WTC11 (cell line): ENCODE data around the gene FAN1. TPM values are rescaled to one million over a fixed set of nuclear protein-coding genes. Genes with fewer than 3 reads are reported as not detected.

Experiments
- ATAC-seq: fragments of 200-7000 bp; cut with Tn5 transposase; 2 replicates; pipeline ENCODE4 v1.10.0; 2021; ENCODE audit warnings: mild to moderate bottlenecking, moderate library complexity
- CTCF ChIA-PET: fragments of 300-600 bp; sonication (Branson Sonifier 250); formaldehyde crosslinking; loops from one replicate; lab custom pipeline; 2021; ENCODE audit warnings: antibody characterized with exemption; lab: Charles Lee
- POLR2A ChIA-PET: fragments of 350-600 bp; sonication (Branson Sonifier 250); formaldehyde crosslinking; loops from one replicate; lab custom pipeline; 2021; ENCODE audit warnings: antibody characterized with exemption; lab: Charles Lee
- DNase-seq: peaks from one replicate; pipeline ENCODE4 v3.0.0; 2021; ENCODE audit warnings: low spot score
- H3K27ac Mint-ChIP-seq: 2 replicates; pipeline ENCODE4 v1.8.0; 2021; ENCODE audit warnings: mixed read lengths
- H3K27me3 Mint-ChIP-seq: 2 replicates; pipeline ENCODE4 v1.8.0; 2021; ENCODE audit warnings: low read depth, mild to moderate bottlenecking, moderate library complexity, mixed read lengths
- H3K36me3 Mint-ChIP-seq: 2 replicates; pipeline ENCODE4 v1.8.0; 2021; ENCODE audit warnings: mixed read lengths
- H3K4me1 Mint-ChIP-seq: 2 replicates; pipeline ENCODE4 v1.8.0; 2022; ENCODE audit warnings: mixed read lengths
- H3K4me3 Mint-ChIP-seq: 2 replicates; pipeline ENCODE4 v1.8.0; 2021; ENCODE audit warnings: mild to moderate bottlenecking, moderate library complexity, mixed read lengths
- H3K9me3 Mint-ChIP-seq: 2 replicates; pipeline ENCODE4 v1.8.0; 2021; ENCODE audit warnings: mixed read lengths
- CREB1 ChIP-seq: sonication (generic); formaldehyde crosslinking; IDR thresholded peaks from 2 replicates; pipeline ENCODE4 v1.8.0; 2023; ENCODE audit warnings: mild to moderate bottlenecking, missing genetic modification reagents
- ELF4 ChIP-seq: sonication (generic); formaldehyde crosslinking; IDR thresholded peaks from 2 replicates; pipeline ENCODE4 v1.8.1; 2022; ENCODE audit warnings: low read depth, mild to moderate bottlenecking, moderate library complexity, missing genetic modification reagents
- GABPB1 ChIP-seq: sonication (generic); formaldehyde crosslinking; IDR thresholded peaks from 2 replicates; pipeline ENCODE4 v1.8.1; 2023; ENCODE audit warnings: mild to moderate bottlenecking, missing genetic modification reagents
- HMGA2 ChIP-seq: fragments of 250-450 bp; sonication (Bioruptor Pico); IDR thresholded peaks from 2 replicates; pipeline ENCODE4 v1.4.0; 2021; ENCODE audit warnings: mild to moderate bottlenecking, moderate library complexity
- KAT7 ChIP-seq: sonication (generic); formaldehyde crosslinking; IDR thresholded peaks from 2 replicates; pipeline ENCODE4 v1.8.1; 2023; ENCODE audit warnings: missing genetic modification reagents, mild to moderate bottlenecking, borderline replicate concordance
- MAX ChIP-seq: sonication (generic); formaldehyde crosslinking; IDR thresholded peaks from 2 replicates; pipeline ENCODE4 v1.8.0; 2022; ENCODE audit warnings: mild to moderate bottlenecking, missing genetic modification reagents
- USF1 ChIP-seq: sonication (generic); formaldehyde crosslinking; IDR thresholded peaks from 2 replicates; pipeline ENCODE4 v1.8.0; 2022; ENCODE audit warnings: mild to moderate bottlenecking, missing genetic modification reagents
- ZNF232 ChIP-seq: sonication (generic); formaldehyde crosslinking; IDR thresholded peaks from 2 replicates; pipeline ENCODE4 v1.8.0; 2022; ENCODE audit warnings: mild to moderate bottlenecking, missing genetic modification reagents
- ZNF396 ChIP-seq: fragments of 250-450 bp; sonication (Bioruptor Pico); IDR thresholded peaks from 2 replicates; pipeline ENCODE4 v1.8.0; 2021; ENCODE audit warnings: mild to moderate bottlenecking, moderate library complexity, borderline replicate concordance
- ZNF423 ChIP-seq: fragments of 250-450 bp; sonication (Bioruptor Pico); IDR thresholded peaks from 2 replicates; pipeline ENCODE4 v2.1.2; 2022; ENCODE audit warnings: mild to moderate bottlenecking, moderate library complexity
- ZNF671 ChIP-seq: fragments of 250-450 bp; sonication (Bioruptor Pico); IDR thresholded peaks from 2 replicates; pipeline ENCODE4 v1.8.0; 2021; ENCODE audit warnings: mild to moderate bottlenecking
- total RNA-seq: library from RNA; stranded (reverse); gene quantifications from 3 replicates; pipeline ENCODE4 v1.2.3, GENCODE V29; 2021
- TF ChIP-seq, protein P1 (sequence below): sonication (generic); formaldehyde crosslinking; IDR thresholded peaks from 2 replicates; pipeline ENCODE4 v1.8.0; 2023; ENCODE audit warnings: missing genetic modification reagents, mild to moderate bottlenecking, borderline replicate concordance
- TF ChIP-seq, protein P2 (sequence below): sonication (generic); formaldehyde crosslinking; conservative IDR thresholded peaks from 2 replicates; pipeline ENCODE4 v1.8.1; 2023; ENCODE audit warnings: mild to moderate bottlenecking, low read depth, missing genetic modification reagents, moderate library complexity
- TF ChIP-seq, protein P3 (sequence below): sonication (generic); formaldehyde crosslinking; IDR thresholded peaks from 2 replicates; pipeline ENCODE4 v1.8.1; 2022; ENCODE audit warnings: mild to moderate bottlenecking, missing genetic modification reagents, moderate library complexity, borderline replicate concordance
- TF ChIP-seq, protein P4 (sequence below): sonication (generic); formaldehyde crosslinking; IDR thresholded peaks from 2 replicates; pipeline ENCODE4 v1.8.1; 2023; ENCODE audit warnings: mild to moderate bottlenecking, missing genetic modification reagents, moderate library complexity
- TF ChIP-seq, protein P5 (sequence below): sonication (generic); formaldehyde crosslinking; IDR thresholded peaks from 2 replicates; pipeline ENCODE4 v1.8.1; 2022; ENCODE audit warnings: missing genetic modification reagents, borderline replicate concordance

Gene FAN1
- total RNA-seq, 1 experiment from 2014 or later: 22.8 TPM

GRCh38 chr15:30990446-30991254 is 86.9 kb downstream of the FAN1 start:
- Mint-ChIP-seq H3K27ac (peak overlapping the region; percentile 94), H3K4me3 (peak overlapping the region; percentile 92), H3K36me3 (peaks cover 2% of the 10 kb centered on the region; the same call in 1 of the 2 replicates), H3K4me1 (peaks cover 24% of the 10 kb centered on the region), H3K27me3 (no peaks in the 10 kb centered on the region), H3K9me3 (peaks cover 6% of the 10 kb centered on the region)
- ChIA-PET CTCF (interaction anchor here (0.6 to 1.7 kb wide), 5 partner anchors 8 to 202 kb away, joined by 3 to 13 read pairs (median 4); no protein-coding TSS in a partner anchor), POLR2A (interaction anchor here (0.7 kb wide), 1 partner anchor 24 kb away, joined by 3 read pairs; no protein-coding TSS in a partner anchor)
- TF ChIP-seq ZNF671 (CRISPR knock-in tag): no peak
- no peak for TF ChIP-seq CREB1 (CRISPR knock-in tag)
- TF ChIP-seq, protein P1, sequence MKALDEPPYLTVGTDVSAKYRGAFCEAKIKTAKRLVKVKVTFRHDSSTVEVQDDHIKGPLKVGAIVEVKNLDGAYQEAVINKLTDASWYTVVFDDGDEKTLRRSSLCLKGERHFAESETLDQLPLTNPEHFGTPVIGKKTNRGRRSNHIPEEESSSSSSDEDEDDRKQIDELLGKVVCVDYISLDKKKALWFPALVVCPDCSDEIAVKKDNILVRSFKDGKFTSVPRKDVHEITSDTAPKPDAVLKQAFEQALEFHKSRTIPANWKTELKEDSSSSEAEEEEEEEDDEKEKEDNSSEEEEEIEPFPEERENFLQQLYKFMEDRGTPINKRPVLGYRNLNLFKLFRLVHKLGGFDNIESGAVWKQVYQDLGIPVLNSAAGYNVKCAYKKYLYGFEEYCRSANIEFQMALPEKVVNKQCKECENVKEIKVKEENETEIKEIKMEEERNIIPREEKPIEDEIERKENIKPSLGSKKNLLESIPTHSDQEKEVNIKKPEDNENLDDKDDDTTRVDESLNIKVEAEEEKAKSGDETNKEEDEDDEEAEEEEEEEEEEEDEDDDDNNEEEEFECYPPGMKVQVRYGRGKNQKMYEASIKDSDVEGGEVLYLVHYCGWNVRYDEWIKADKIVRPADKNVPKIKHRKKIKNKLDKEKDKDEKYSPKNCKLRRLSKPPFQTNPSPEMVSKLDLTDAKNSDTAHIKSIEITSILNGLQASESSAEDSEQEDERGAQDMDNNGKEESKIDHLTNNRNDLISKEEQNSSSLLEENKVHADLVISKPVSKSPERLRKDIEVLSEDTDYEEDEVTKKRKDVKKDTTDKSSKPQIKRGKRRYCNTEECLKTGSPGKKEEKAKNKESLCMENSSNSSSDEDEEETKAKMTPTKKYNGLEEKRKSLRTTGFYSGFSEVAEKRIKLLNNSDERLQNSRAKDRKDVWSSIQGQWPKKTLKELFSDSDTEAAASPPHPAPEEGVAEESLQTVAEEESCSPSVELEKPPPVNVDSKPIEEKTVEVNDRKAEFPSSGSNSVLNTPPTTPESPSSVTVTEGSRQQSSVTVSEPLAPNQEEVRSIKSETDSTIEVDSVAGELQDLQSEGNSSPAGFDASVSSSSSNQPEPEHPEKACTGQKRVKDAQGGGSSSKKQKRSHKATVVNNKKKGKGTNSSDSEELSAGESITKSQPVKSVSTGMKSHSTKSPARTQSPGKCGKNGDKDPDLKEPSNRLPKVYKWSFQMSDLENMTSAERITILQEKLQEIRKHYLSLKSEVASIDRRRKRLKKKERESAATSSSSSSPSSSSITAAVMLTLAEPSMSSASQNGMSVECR (CRISPR knock-in tag): no peak
- no peak for TF ChIP-seq GABPB1 (CRISPR knock-in tag)
- TF ChIP-seq ELF4: no peak
- TF ChIP-seq MAX: no peak
- TF ChIP-seq, protein P2, sequence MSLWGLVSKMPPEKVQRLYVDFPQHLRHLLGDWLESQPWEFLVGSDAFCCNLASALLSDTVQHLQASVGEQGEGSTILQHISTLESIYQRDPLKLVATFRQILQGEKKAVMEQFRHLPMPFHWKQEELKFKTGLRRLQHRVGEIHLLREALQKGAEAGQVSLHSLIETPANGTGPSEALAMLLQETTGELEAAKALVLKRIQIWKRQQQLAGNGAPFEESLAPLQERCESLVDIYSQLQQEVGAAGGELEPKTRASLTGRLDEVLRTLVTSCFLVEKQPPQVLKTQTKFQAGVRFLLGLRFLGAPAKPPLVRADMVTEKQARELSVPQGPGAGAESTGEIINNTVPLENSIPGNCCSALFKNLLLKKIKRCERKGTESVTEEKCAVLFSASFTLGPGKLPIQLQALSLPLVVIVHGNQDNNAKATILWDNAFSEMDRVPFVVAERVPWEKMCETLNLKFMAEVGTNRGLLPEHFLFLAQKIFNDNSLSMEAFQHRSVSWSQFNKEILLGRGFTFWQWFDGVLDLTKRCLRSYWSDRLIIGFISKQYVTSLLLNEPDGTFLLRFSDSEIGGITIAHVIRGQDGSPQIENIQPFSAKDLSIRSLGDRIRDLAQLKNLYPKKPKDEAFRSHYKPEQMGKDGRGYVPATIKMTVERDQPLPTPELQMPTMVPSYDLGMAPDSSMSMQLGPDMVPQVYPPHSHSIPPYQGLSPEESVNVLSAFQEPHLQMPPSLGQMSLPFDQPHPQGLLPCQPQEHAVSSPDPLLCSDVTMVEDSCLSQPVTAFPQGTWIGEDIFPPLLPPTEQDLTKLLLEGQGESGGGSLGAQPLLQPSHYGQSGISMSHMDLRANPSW (CRISPR knock-in tag): no peak
- TF ChIP-seq HMGA2 (CRISPR knock-in tag): no peak
- no peak for TF ChIP-seq USF1 (CRISPR knock-in tag)
- TF ChIP-seq ZNF396 (CRISPR knock-in tag): no peak
- peak; percentile 4; the same call in 1 of the 2 replicates for ATAC-seq
- DNase-seq: no peak

DNA sequence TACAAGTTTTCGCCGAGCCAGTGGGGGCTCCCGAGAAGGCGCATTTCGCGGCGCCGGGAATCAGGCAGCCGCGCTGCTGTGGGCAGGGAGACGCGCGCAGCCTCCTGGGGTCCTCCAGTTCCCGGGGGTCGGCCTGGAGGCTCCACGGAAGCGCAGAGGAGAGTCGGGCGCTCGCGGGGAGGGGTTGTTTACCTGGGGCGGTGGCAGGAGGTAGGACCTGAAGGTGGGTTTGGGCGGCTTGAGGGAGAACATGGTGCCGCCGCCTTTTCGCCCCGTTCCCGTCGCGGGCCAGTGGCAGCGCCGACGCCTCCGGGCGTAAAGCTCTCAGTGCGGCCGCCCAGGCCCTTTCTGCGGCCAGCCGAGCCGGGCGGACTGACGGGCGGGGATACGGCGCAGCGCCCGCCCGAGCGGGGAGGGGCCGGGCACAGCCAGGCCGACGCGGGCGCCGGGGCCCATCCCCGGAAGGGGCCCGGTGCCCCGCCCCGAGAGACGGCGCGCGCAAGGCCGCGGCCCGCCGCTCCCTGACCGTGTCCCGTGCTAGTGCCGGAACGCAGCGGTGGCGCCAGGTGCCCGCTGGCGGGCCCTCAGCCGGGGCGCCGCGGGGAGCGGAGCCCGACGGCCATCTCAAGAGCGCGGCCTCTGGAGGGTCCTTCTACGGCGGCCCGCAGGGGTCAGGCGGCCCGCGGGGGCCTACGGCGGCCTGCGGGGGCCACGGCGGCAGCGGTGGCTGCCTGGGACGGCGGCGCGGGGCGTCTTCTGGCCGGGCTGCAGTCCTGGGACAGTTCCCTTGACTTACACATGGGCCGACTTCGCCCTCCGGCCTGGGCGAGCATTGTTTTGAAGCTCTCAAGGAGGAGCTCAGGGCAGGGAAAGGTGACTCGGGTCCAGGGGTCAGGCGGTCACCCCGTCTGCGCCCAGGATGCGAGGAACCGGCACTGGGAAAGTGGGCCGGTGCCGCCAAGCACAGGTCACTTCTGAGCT is 87.8 kb downstream of the FAN1 start, which contains the start of gene MTMR10:
MTMR10 (minus strand) TSS at position 374 of the 981 bp plus-strand sequence; CDS start at position 252, 122 bp downstream.
- H3K36me3 Mint-ChIP-seq: no peaks in the 10 kb centered on the region
- DNase-seq (peak; percentile 70), ATAC-seq (peak; percentile 91)
- H3K9me3 Mint-ChIP-seq: peaks cover 13% of the 10 kb centered on the region
- peaks cover 24% of the 10 kb centered on the region for H3K4me1 Mint-ChIP-seq
- peak within 1 kb of the TSS; percentile 92 for H3K4me3 Mint-ChIP-seq
- POLR2A ChIA-PET: interaction anchor here (0.6 to 1.1 kb wide), 4 partner anchors 10 to 223 kb away, joined by 3 read pairs; no protein-coding TSS in a partner anchor
- CTCF ChIA-PET: interaction anchor here (0.6 to 1.7 kb wide), 6 partner anchors 9 to 203 kb away, joined by 3 to 13 read pairs (median 4); no protein-coding TSS in a partner anchor
- H3K27ac Mint-ChIP-seq: peak within 1 kb of the TSS; percentile 94
- H3K27me3 Mint-ChIP-seq: no peaks in the 10 kb centered on the region
- TF ChIP-seq ZNF423: peak; percentile 80
- TF ChIP-seq, protein P3, sequence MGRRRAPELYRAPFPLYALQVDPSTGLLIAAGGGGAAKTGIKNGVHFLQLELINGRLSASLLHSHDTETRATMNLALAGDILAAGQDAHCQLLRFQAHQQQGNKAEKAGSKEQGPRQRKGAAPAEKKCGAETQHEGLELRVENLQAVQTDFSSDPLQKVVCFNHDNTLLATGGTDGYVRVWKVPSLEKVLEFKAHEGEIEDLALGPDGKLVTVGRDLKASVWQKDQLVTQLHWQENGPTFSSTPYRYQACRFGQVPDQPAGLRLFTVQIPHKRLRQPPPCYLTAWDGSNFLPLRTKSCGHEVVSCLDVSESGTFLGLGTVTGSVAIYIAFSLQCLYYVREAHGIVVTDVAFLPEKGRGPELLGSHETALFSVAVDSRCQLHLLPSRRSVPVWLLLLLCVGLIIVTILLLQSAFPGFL (CRISPR knock-in tag): no peak
- 0 out of 2 replicates have a peak, but pooled peaks have one; percentile 88 for TF ChIP-seq KAT7 (CRISPR knock-in tag)
- TF ChIP-seq, protein P4, sequence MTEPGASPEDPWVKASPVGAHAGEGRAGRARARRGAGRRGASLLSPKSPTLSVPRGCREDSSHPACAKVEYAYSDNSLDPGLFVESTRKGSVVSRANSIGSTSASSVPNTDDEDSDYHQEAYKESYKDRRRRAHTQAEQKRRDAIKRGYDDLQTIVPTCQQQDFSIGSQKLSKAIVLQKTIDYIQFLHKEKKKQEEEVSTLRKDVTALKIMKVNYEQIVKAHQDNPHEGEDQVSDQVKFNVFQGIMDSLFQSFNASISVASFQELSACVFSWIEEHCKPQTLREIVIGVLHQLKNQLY (CRISPR knock-in tag): no peak
- TF ChIP-seq ZNF232 (CRISPR knock-in tag): no peak
- TF ChIP-seq, protein P5, sequence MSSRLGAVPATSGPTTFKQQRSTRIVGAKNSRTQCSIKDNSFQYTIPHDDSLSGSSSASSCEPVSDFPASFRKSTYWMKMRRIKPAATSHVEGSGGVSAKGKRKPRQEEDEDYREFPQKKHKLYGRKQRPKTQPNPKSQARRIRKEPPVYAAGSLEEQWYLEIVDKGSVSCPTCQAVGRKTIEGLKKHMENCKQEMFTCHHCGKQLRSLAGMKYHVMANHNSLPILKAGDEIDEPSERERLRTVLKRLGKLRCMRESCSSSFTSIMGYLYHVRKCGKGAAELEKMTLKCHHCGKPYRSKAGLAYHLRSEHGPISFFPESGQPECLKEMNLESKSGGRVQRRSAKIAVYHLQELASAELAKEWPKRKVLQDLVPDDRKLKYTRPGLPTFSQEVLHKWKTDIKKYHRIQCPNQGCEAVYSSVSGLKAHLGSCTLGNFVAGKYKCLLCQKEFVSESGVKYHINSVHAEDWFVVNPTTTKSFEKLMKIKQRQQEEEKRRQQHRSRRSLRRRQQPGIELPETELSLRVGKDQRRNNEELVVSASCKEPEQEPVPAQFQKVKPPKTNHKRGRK (CRISPR knock-in tag): no peak
